H1 (cell line): Measurements from ENCODE around the gene ZNF771. TPM values are rescaled to one million over a fixed set of nuclear protein-coding genes. Genes with fewer than 3 reads are reported as not detected.

Source experiments
- CTCF ChIA-PET: fragments of 300-600 bp; sonication (Branson Sonifier 250); formaldehyde crosslinking; loops from one replicate; lab custom pipeline; 2021; ENCODE audit not compliant: partially characterized antibody; lab: Charles Lee
- POLR2A ChIA-PET: fragments of 300-600 bp; sonication (Branson Sonifier 250); formaldehyde crosslinking; loops from one replicate; lab custom pipeline; 2021; ENCODE audit warnings: inconsistent platforms; ENCODE audit not compliant: partially characterized antibody; lab: Charles Lee
- DNase-seq, 2 experiments: peaks; one replicate each; pipeline versions ENCODE4 v3.0.0 to v3.0.0-alpha.2; 2010 to 2022; ENCODE audit warnings: low spot score in 2 of 2, low read depth in 1 of 2, mixed read lengths in 1 of 2
- FAIRE-seq: peaks from 2 replicates; lab custom pipeline; 2011; peaks lifted over from hg19 to GRCh38; lab: Jason Lieb, UNC
- H2AFZ ChIP-seq: 2 replicates; pipeline ENCODE4 v1.8.1; 2012; ENCODE audit warnings: low read length, inconsistent platforms
- H2AK5ac ChIP-seq: 2 replicates; pipeline ENCODE4 v1.6.1; 2013; ENCODE audit warnings: low read depth, low read length
- H2BK120ac ChIP-seq: replicated peaks from 2 replicates; pipeline ENCODE3; 2013; ENCODE audit warnings: low read depth, low read length, inconsistent platforms
- H2BK12ac ChIP-seq: 2 replicates; pipeline ENCODE4 v1.6.1; 2013; ENCODE audit warnings: low read depth, low read length
- H2BK15ac ChIP-seq: 2 replicates; pipeline ENCODE4 v1.6.1; 2013; ENCODE audit warnings: low read length
- H2BK20ac ChIP-seq: 2 replicates; pipeline ENCODE4 v1.6.1; 2013; ENCODE audit warnings: low read length
- H2BK5ac ChIP-seq: 2 replicates; pipeline ENCODE4 v1.6.1; 2013; ENCODE audit warnings: low read depth, low read length
- H3K14ac ChIP-seq: 2 replicates; pipeline ENCODE4 v1.6.1; 2013; ENCODE audit warnings: inconsistent platforms; ENCODE audit not compliant: insufficient read length
- H3K18ac ChIP-seq: 2 replicates; pipeline ENCODE4 v1.6.1; 2013; ENCODE audit warnings: low read length; ENCODE audit errors: extremely low read depth
- H3K23ac ChIP-seq: 2 replicates; pipeline ENCODE4 v1.6.1; 2013; ENCODE audit warnings: inconsistent platforms; ENCODE audit not compliant: insufficient read length
- H3K23me2 ChIP-seq: 2 replicates; pipeline ENCODE4 v1.6.1; 2013; ENCODE audit warnings: low read depth, low read length
- H3K27ac ChIP-seq: 2 replicates; pipeline ENCODE4 v1.6.1; 2011; ENCODE audit warnings: low read depth, low read length, inconsistent platforms
- H3K27me3 ChIP-seq, 4 experiments: replicated peaks in 1 of 4; 1 replicate in 1 of 4; 2 replicates in 3 of 4; pipeline versions ENCODE4 v1.6.1 to v1.8.1; 2011 to 2013; ENCODE audit warnings: low read length in 3 of 4, mild to moderate bottlenecking in 3 of 4, inconsistent platforms in 2 of 4, mixed read lengths in 2 of 4, moderate library complexity in 1 of 4; ENCODE audit not compliant: control insufficient read depth in 3 of 4, insufficient read depth in 3 of 4; ENCODE audit errors: extremely low read depth in 1 of 4
- H3K36me3 ChIP-seq, 4 experiments: 2 replicates each; pipeline versions ENCODE4 v1.6.1 to v1.8.1; 2011 to 2013; ENCODE audit warnings: mild to moderate bottlenecking in 4 of 4, low read length in 3 of 4, moderate library complexity in 2 of 4, control low read depth in 1 of 4, inconsistent platforms in 1 of 4; ENCODE audit not compliant: insufficient read depth in 4 of 4, control insufficient read depth in 2 of 4
- H3K4ac ChIP-seq: replicated peaks from 2 replicates; pipeline ENCODE3; 2013; ENCODE audit warnings: low read length, low read depth, mixed read lengths, inconsistent platforms; ENCODE audit not compliant: insufficient read length
- H3K4me1 ChIP-seq, 4 experiments: replicated peaks in 1 of 4; 1 replicate in 1 of 4; 2 replicates in 3 of 4; pipeline versions ENCODE4 v1.6.1 to v1.8.1; 2011 to 2013; ENCODE audit warnings: low read length in 3 of 4, inconsistent platforms in 2 of 4, mixed read lengths in 1 of 4; ENCODE audit not compliant: insufficient read depth in 4 of 4, control insufficient read depth in 3 of 4
- H3K4me2 ChIP-seq, 2 experiments: 2 replicates each; pipeline versions ENCODE4 v1.6.1 to v1.8.1; 2011 to 2013; ENCODE audit warnings: low read depth in 2 of 2, low read length in 2 of 2, control low read depth in 1 of 2, inconsistent platforms in 1 of 2, mild to moderate bottlenecking in 1 of 2; ENCODE audit not compliant: insufficient read depth in 1 of 2
- H3K4me3 ChIP-seq, 4 experiments: fragments of 200-600, 300-600 bp in 1 of 4; sonication (generic), shearing (Covaris generic), sonication (Bioruptor Twin) in 1 of 4; 2 replicates each; pipeline versions ENCODE4 v1.5.1 to v1.8.1; 2011 to 2016; ENCODE audit warnings: low read length in 4 of 4, low read depth in 3 of 4, control low read depth in 2 of 4, inconsistent platforms in 2 of 4, mild to moderate bottlenecking in 2 of 4, mixed read lengths in 1 of 4, moderate library complexity in 1 of 4; ENCODE audit not compliant: insufficient read depth in 2 of 4; ENCODE audit errors: extremely low read depth in 1 of 4
- H3K56ac ChIP-seq: replicated peaks from 2 replicates; pipeline ENCODE3; 2013; ENCODE audit warnings: low read depth, mild to moderate bottlenecking, mixed read lengths, low read length, inconsistent platforms; ENCODE audit not compliant: insufficient read length
- H3K79me1 ChIP-seq: 2 replicates; pipeline ENCODE4 v1.6.1; 2013; ENCODE audit warnings: low read depth, low read length, control low read depth
- H3K79me2 ChIP-seq, 2 experiments: 2 replicates each; pipeline versions ENCODE4 v1.6.1 to v1.8.1; 2012 to 2013; ENCODE audit warnings: low read length in 2 of 2, mild to moderate bottlenecking in 2 of 2, inconsistent platforms in 1 of 2; ENCODE audit not compliant: insufficient read depth in 2 of 2, control insufficient read depth in 1 of 2
- H3K9ac ChIP-seq, 4 experiments: replicated peaks in 1 of 4; 1 replicate in 1 of 4; 2 replicates in 3 of 4; pipeline versions ENCODE4 v1.6.1 to v1.8.1; 2011 to 2013; ENCODE audit warnings: low read depth in 3 of 4, low read length in 3 of 4, control low read depth in 2 of 4, mild to moderate bottlenecking in 2 of 4, moderate library complexity in 2 of 4, inconsistent platforms in 1 of 4; ENCODE audit errors: extremely low read depth in 1 of 4
- H3K9me3 ChIP-seq, 2 experiments: 2 replicates each; pipeline versions ENCODE4 v1.6.1 to v1.8.1; 2012 to 2013; ENCODE audit warnings: mild to moderate bottlenecking in 2 of 2, moderate library complexity in 2 of 2, control low read depth in 1 of 2, inconsistent platforms in 1 of 2, low read depth in 1 of 2, low read length in 1 of 2, mixed read lengths in 1 of 2; ENCODE audit not compliant: insufficient read depth in 2 of 2
- H4K20me1 ChIP-seq, 2 experiments: replicated peaks in 1 of 2; 2 replicates each; pipeline versions ENCODE3 to v1.8.1; 2011 to 2013; ENCODE audit warnings: inconsistent platforms in 2 of 2, low read length in 2 of 2, mild to moderate bottlenecking in 1 of 2; ENCODE audit not compliant: insufficient read depth in 2 of 2, control insufficient read depth in 1 of 2
- H4K5ac ChIP-seq: 2 replicates; pipeline ENCODE4 v1.6.1; 2013; ENCODE audit warnings: low read length, low read depth, mixed read lengths, inconsistent platforms; ENCODE audit not compliant: insufficient read length
- H4K8ac ChIP-seq: 2 replicates; pipeline ENCODE4 v1.8.0; 2013; ENCODE audit warnings: mild to moderate bottlenecking, moderate library complexity, low read length, inconsistent platforms; ENCODE audit not compliant: insufficient read depth; ENCODE audit errors: extremely low read depth
- H4K91ac ChIP-seq: replicated peaks from 2 replicates; pipeline ENCODE3; 2013; ENCODE audit warnings: low read length, mixed read lengths, inconsistent platforms; ENCODE audit not compliant: insufficient read length
- CEBPB ChIP-seq: IDR thresholded peaks from 2 replicates; pipeline ENCODE4 v1.6.1; 2012; ENCODE audit warnings: low read depth, low read length
- CHD2 ChIP-seq: IDR thresholded peaks from 2 replicates; pipeline ENCODE4 v1.6.1; 2012; ENCODE audit warnings: low read length, improper control_type of control experiment
- CREB1 ChIP-seq: IDR thresholded peaks from 2 replicates; pipeline ENCODE4 v1.6.1; 2012; ENCODE audit warnings: inconsistent platforms
- EP300 ChIP-seq, 2 experiments: IDR thresholded peaks; 1 replicate in 1 of 2; 2 replicates in 1 of 2; pipeline ENCODE4 v1.6.1; 2011 to 2012; ENCODE audit warnings: low read depth in 2 of 2, low read length in 2 of 2, mild to moderate bottlenecking in 2 of 2, borderline replicate concordance in 1 of 2, inconsistent platforms in 1 of 2, moderate library complexity in 1 of 2
- HDAC2 ChIP-seq, 2 experiments: fragments of 300-600 bp in 1 of 2; sonication (generic) in 1 of 2; IDR thresholded peaks; 2 replicates each; pipeline ENCODE4 v1.6.1; 2011 to 2012; ENCODE audit warnings: low read depth in 2 of 2, low read length in 2 of 2, mild to moderate bottlenecking in 2 of 2, moderate library complexity in 2 of 2, borderline replicate concordance in 1 of 2, inconsistent platforms in 1 of 2
- KDM1A ChIP-seq: fragments of 200-600, 300-600 bp; sonication (generic); IDR thresholded peaks from 2 replicates; pipeline ENCODE4 v1.7.1; 2016; ENCODE audit warnings: mild to moderate bottlenecking, low read length, borderline replicate concordance
- POU5F1 ChIP-seq: IDR thresholded peaks from 2 replicates; pipeline ENCODE4 v1.6.1; 2011; ENCODE audit warnings: low read depth, mild to moderate bottlenecking, low read length, moderate library complexity
- SIRT6 ChIP-seq: IDR thresholded peaks from one replicate; pipeline ENCODE4 v1.7.1; 2012; ENCODE audit warnings: low read length, inconsistent platforms
- SIX5 ChIP-seq: IDR thresholded peaks from 2 replicates; pipeline ENCODE4 v1.6.1; 2011; ENCODE audit warnings: mild to moderate bottlenecking, low read depth, low read length
- SUZ12 ChIP-seq: fragments of 200-600 bp; sonication (generic); IDR thresholded peaks from 2 replicates; pipeline ENCODE4 v1.6.1; 2012; ENCODE audit warnings: mild to moderate bottlenecking, inconsistent platforms, low read length, moderate library complexity, mixed read lengths
- TCF12 ChIP-seq: IDR thresholded peaks from 2 replicates; pipeline ENCODE4 v1.6.1; 2011; ENCODE audit warnings: low read depth, mild to moderate bottlenecking, low read length
- USF2 ChIP-seq: IDR thresholded peaks from 2 replicates; pipeline ENCODE4 v1.6.1; 2011; ENCODE audit warnings: low read length, improper control_type of control experiment
- ZNF274 ChIP-seq: IDR thresholded peaks from 2 replicates; pipeline ENCODE4 v1.7.0; 2012; ENCODE audit warnings: low read length, borderline replicate concordance; ENCODE audit errors: extremely low read depth
- WGBS, 2 experiments: shearing (Covaris generic) in 1 of 2; methylation state at CpG; one replicate each; pipeline versions ENCODE4 v1.1.6 to v1.1.7; 2013 to 2015; ENCODE audit warnings: low lambda C conversion rate in 2 of 2, mixed read lengths in 2 of 2, inconsistent platforms in 1 of 2, low coverage in 1 of 2, missing lambda C conversion rate in 1 of 2; ENCODE audit not compliant: insufficient replicate concordance in 2 of 2, insufficient coverage in 1 of 2, insufficient read length in 1 of 2; ENCODE audit errors: extremely low coverage in 1 of 2, missing lambda C conversion rate in 1 of 2; 5-methylcytosine and 5-hydroxymethylcytosine counted together
- polyA plus RNA-seq, 7 experiments: library from polyadenylated mRNA; depleted of rRNA in 3 of 7; stranded (reverse) in 5 of 7; unstranded in 2 of 7; fragments of >200 nt in 5 of 7; fragments of 200-250 nt in 2 of 7; gene quantifications; 1 replicate in 5 of 7; 2 replicates in 1 of 7; 4 replicates in 1 of 7; pipeline versions ENCODE4 v1.2.1 to v1.2.3, GENCODE V29; 2011 to 2013; ENCODE audit warnings: missing spikeins in 2 of 7, mixed read lengths in 2 of 7
- total RNA-seq: library from RNA; stranded (reverse); fragmentation: NEBNext Ultra II Directional; extraction: Animal tissue kit (Norgen Biotek cat#: 25700); gene quantifications from 2 replicates; pipeline ENCODE4 v1.2.1, GENCODE V29; 2021

The ZNF771 gene
- total and polyA plus RNA-seq, 2 of the 8 experiments (the other 6 are each of a cell fraction or from before 2014, with no cell fraction given), result 10.6 to 15.7 TPM

GRCh38 chr16:30377812-30378235, 29.6 kb upstream of the ZNF771 start:
- no peaks in the 10 kb centered on the region for H3K79me1 ChIP-seq
- no peak overlapping the region for H3K23ac ChIP-seq
- no peaks in the 10 kb centered on the region for H3K9me3 ChIP-seq
- peak overlapping the region; percentile 80 to 81 for H3K4me2 ChIP-seq
- peak overlapping the region; percentile 57 to 63 (median 60); a peak in 6 of 7 replicates for H3K9ac ChIP-seq
- peak overlapping the region; percentile 97 for H4K8ac ChIP-seq
- H2BK5ac ChIP-seq, result no peak overlapping the region; the same call in none of the 2 replicates
- peak overlapping the region; percentile 92 for H3K27ac ChIP-seq
- H2BK120ac ChIP-seq, result no peak overlapping the region
- H3K56ac ChIP-seq, result peak overlapping the region; percentile 80
- CTCF ChIA-PET, result interaction anchor here (0.6 to 2.3 kb wide), 3 partner anchors 15 to 29 kb away, joined by 3 to 4 read pairs (median 3); partner anchors contain the start of genes ZNF48 and ZNF771
- no peak overlapping the region for H2AFZ ChIP-seq
- H3K36me3 ChIP-seq, result no peaks in the 10 kb centered on the region
- peak overlapping the region; percentile 77 for H4K5ac ChIP-seq
- no peak overlapping the region for H2AK5ac ChIP-seq
- WGBS, 2 experiments, result 1% methylated on average over 35 of the region's 39 CpGs; no CpG with 5 or more reads in 1 of the 2 experiments
- H4K20me1 ChIP-seq, result no peaks in the 10 kb centered on the region
- H3K79me2 ChIP-seq, result no peaks in the 10 kb centered on the region
- no peak overlapping the region for H3K14ac ChIP-seq
- H2BK20ac ChIP-seq, result no peak overlapping the region
- no peak for DNase-seq
- peaks cover 10% of the 10 kb centered on the region for H3K23me2 ChIP-seq
- H3K4me3 ChIP-seq, result peak overlapping the region; percentile 53 to 88 (median 66)
- peak overlapping the region; percentile 69 for H4K91ac ChIP-seq
- H3K4me1 ChIP-seq, result peaks cover 0 to 9% (median 5%) of the 10 kb centered on the region in 4 experiments; a peak in 5 of 7 replicates
- H3K18ac ChIP-seq, result peak overlapping the region; percentile 81; the same call in 1 of the 2 replicates
- H3K27me3 ChIP-seq, result no peaks in the 10 kb centered on the region
- H2BK12ac ChIP-seq, result no peak overlapping the region
- POLR2A ChIA-PET, result interaction anchor here (0.9 to 13.6 kb wide), 5 partner anchors 9 to 33 kb away, joined by 3 to 151 read pairs (median 4); partner anchors contain the start of genes CD2BP2, ZNF48 and ZNF771
- FAIRE-seq, result no peak
- peak overlapping the region; percentile 92 for H3K4ac ChIP-seq
- no peak overlapping the region for H2BK15ac ChIP-seq
- TF ChIP-seq HDAC2 (IDR thresholded peaks at IDR 0.05; ENCODE audit: borderline replicate concordance in 1 of 2, low read depth in 2 of 2, low read length in 2 of 2) (0 out of 4 replicates have a peak, but pooled peaks of 1 of the 2 experiments have one; percentile 1), USF2 (no peak), SIX5 (no peak), EP300 (IDR thresholded peaks at IDR 0.05; ENCODE audit: borderline replicate concordance in 1 of 2, low read depth in 2 of 2, low read length in 2 of 2) (no peak), TCF12 (no peak), POU5F1 (no peak), SUZ12 (no peak), CEBPB (no peak), CREB1 (peak; percentile 93), SIRT6 (no peak), ZNF274 (no peak), CHD2 (no peak), KDM1A (no peak)
